HepG2 (cell line): Measurements from ENCODE around the gene LMAN2L. TPM values are rescaled to one million over a fixed set of nuclear protein-coding genes. Genes with fewer than 3 reads are reported as not detected.
A peak's percentile ranks its signal among the peaks of the same experiment; 100 is the strongest.

Experiments
- ARHGAP35 ChIP-seq: sonication (generic); formaldehyde crosslinking; IDR thresholded peaks from 2 replicates; pipeline ENCODE4 v1.9.0; 2022; ENCODE audit warnings: mild to moderate bottlenecking, inconsistent platforms, moderate library complexity, missing genetic modification reagents, borderline replicate concordance
- CBFB ChIP-seq: sonication (generic); formaldehyde crosslinking; IDR thresholded peaks from 2 replicates; pipeline ENCODE4 v1.4.0; 2020; ENCODE audit warnings: missing genetic modification reagents
- CBX1 ChIP-seq: IDR thresholded peaks from one replicate; pipeline ENCODE4 v1.6.1; 2016; ENCODE audit warnings: antibody characterized with exemption, low read depth
- ETS1 ChIP-seq: sonication (generic); formaldehyde crosslinking; IDR thresholded peaks from 2 replicates; pipeline ENCODE4 v1.4.0; 2020; ENCODE audit warnings: missing genetic modification reagents
- FOXJ3 ChIP-seq: sonication (generic); formaldehyde crosslinking; IDR thresholded peaks from 2 replicates; pipeline ENCODE4 v1.4.0; 2020; ENCODE audit warnings: missing genetic modification reagents, mild to moderate bottlenecking, borderline replicate concordance
- HNRNPH1 ChIP-seq: fragments of 200-400 bp; formaldehyde crosslinking; optimal IDR thresholded peaks from 2 replicates; pipeline ENCODE3; 2017; ENCODE audit warnings: mild to moderate bottlenecking, low read depth, low read length
- HOXA3 ChIP-seq: sonication (generic); formaldehyde crosslinking; IDR thresholded peaks from 2 replicates; pipeline ENCODE4 v1.5.0; 2020; ENCODE audit warnings: missing genetic modification reagents
- KAT2B ChIP-seq: fragments of 150-350 bp; IDR thresholded peaks from 2 replicates; pipeline ENCODE4 v1.6.1; 2014; ENCODE audit warnings: low read depth, low read length, borderline replicate concordance
- KDM5A ChIP-seq: fragments of 200-600 bp; sonication (generic); IDR thresholded peaks from 2 replicates; pipeline ENCODE4 v1.7.0; 2018; ENCODE audit warnings: antibody characterized with exemption, mild to moderate bottlenecking, low read length, borderline replicate concordance
- RXRA ChIP-seq: sonication (generic); formaldehyde crosslinking; IDR thresholded peaks from 2 replicates; pipeline ENCODE4 v1.5.1; 2020; ENCODE audit warnings: missing genetic modification reagents
- SNAPC4 ChIP-seq: sonication (generic); formaldehyde crosslinking; IDR thresholded peaks from 2 replicates; pipeline ENCODE4 v1.4.0; 2020; ENCODE audit warnings: mild to moderate bottlenecking, missing genetic modification reagents
- TBX3 ChIP-seq: fragments of 450-650 bp; IDR thresholded peaks from 2 replicates; pipeline ENCODE4 v1.6.1; 2017; ENCODE audit warnings: antibody characterized with exemption, mild to moderate bottlenecking, inconsistent platforms, borderline replicate concordance
- ZNF124 ChIP-seq: sonication (generic); formaldehyde crosslinking; IDR thresholded peaks from 2 replicates; pipeline ENCODE4 v1.4.0; 2020; ENCODE audit warnings: missing genetic modification reagents
- ZNF280B ChIP-seq: sonication (generic); formaldehyde crosslinking; IDR thresholded peaks from 2 replicates; pipeline ENCODE4 v1.5.0; 2020; ENCODE audit warnings: missing genetic modification reagents, mild to moderate bottlenecking, borderline replicate concordance
- polyA plus RNA-seq, 8 experiments: library from polyadenylated mRNA; depleted of rRNA in 3 of 8; stranded (reverse) in 7 of 8; unstranded in 1 of 8; fragments of >200 nt; fragmentation: Illumina TruSeq in 4 of 8; extraction: Trizol in 4 of 8; gene quantifications; 2 replicates each; pipeline versions ENCODE4 v1.2.1 to v1.2.3, GENCODE V29; 2011 to 2016; ENCODE audit warnings: low read depth in 4 of 8, missing spikeins in 1 of 8, mixed read lengths in 1 of 8; ENCODE audit not compliant: insufficient read depth in 1 of 8
- total RNA-seq, 5 experiments: library from RNA; depleted of rRNA; stranded (reverse); fragments of >200 nt; fragmentation: Illumina TruSeq; extraction: Trizol; gene quantifications; 2 replicates each; pipeline ENCODE4 v1.2.3, GENCODE V29; 2016; ENCODE audit warnings: low read depth in 1 of 5

The LMAN2L gene
- total and polyA plus RNA-seq, 2 of the 13 experiments (the other 11 are each of a cell fraction or from before 2014, with no cell fraction given) = 39.1 to 57.9 TPM

DNA sequence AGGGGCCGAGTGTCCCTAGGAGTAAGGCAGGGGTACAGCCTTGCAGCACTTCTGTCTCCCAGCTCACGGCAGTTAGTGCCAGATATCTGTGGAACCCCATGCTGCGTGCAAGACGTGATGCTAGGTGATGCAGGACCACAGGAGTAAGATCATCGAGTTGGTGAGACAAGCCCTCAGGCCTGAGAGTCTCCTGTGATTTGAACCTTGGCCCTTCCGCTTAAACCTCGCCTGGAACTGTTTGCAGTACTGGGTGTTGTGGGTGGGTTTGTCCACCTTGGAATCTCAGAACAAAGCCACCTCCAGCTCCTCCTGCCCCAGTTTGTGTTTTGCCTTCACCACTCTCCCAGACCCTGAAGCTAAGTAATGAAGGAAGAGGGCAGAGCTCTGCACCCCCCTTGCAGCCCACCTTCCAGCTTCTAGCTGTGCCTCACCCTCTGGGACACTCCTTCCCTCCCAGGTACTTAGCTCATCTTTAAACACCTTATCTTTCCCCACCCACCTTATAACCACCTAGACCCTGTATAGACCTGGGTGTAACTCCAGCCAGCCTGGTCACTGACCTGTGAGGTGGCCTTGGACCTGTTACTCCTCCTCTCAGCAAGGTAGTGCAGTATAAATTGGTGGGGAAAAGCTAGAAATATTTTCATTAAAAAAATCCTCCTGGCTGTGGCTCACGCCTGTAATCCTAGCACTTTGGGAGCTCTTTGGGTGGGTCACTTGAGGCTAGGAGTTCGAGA is 27.4 kb upstream of the LMAN2L start (continued):
- TF ChIP-seq RXRA (0 out of 2 replicates have a peak, but pooled peaks have one; percentile 12), ZNF124 (no peak), KAT2B (no peak), HNRNPH1 (peak; percentile 21), HOXA3 (CRISPR knock-in tag) (no peak), ETS1 (CRISPR knock-in tag) (no peak), CBFB (CRISPR knock-in tag) (no peak), SNAPC4 (CRISPR knock-in tag) (no peak), ZNF280B (CRISPR knock-in tag) (no peak), KDM5A (no peak), ARHGAP35 (CRISPR knock-in tag) (0 out of 2 replicates have a peak, but pooled peaks have one; percentile 22), FOXJ3 (no peak), CBX1 (no peak), TBX3 (no peak)
